ENCODE data around the gene BTRC. TPM values are rescaled to one million over a fixed set of nuclear protein-coding genes. Genes with fewer than 3 reads are reported as not detected.

Gene BTRC
- total RNA-seq, 6 experiments from 2014 or later: 4.8 to 8.4 (median 6.5) TPM

- Histone ChIP-seq H3K4me3 (no peak overlapping the region), H3K9me3 (no peaks in the 10 kb centered on the region), H3K27me3 (no peaks in the 10 kb centered on the region), H3K36me3 (no peaks in the 10 kb centered on the region), H3K4me1 (peaks cover 0 to 9% (median 0%) of the 10 kb centered on the region in 4 donors), H3K27ac (no peak overlapping the region)
- WGBS (ENCODE audit: insufficient coverage, low coverage, low lambda C conversion rate, missing lambda C conversion rate): 83% methylated on average over 6 of the region's 10 CpGs
- ATAC-seq: no peak
- intact Hi-C loops (cut with DNase I): no loop called here
- DNase-seq: no peak
- TF ChIP-seq CTCF (IDR thresholded peaks at IDR 0.05) (no peak), POLR2A (IDR thresholded peaks at IDR 0.05) (no peak)
Measured at GRCh38 chr10:101389986-101390531, 36.1 kb downstream of the BTRC start.

GRCh38 chr10:101393378-101393777 lies 39.4 kb downstream of the BTRC start:
- no peak for DNase-seq
- no peak for ATAC-seq
- no peak overlapping the region for H3K4me3 ChIP-seq
- 88% methylated on average over 2 of the region's 2 CpGs for WGBS (ENCODE audit: insufficient coverage, low coverage, low lambda C conversion rate, missing lambda C conversion rate)
- peaks cover 0 to 5% (median 0%) of the 10 kb centered on the region in 4 donors for H3K4me1 ChIP-seq
- no peak for TF ChIP-seq POLR2A (IDR thresholded peaks at IDR 0.05)
- TF ChIP-seq CTCF (IDR thresholded peaks at IDR 0.05): no peak
- H3K36me3 ChIP-seq: no peaks in the 10 kb centered on the region
- H3K27me3 ChIP-seq: no peaks in the 10 kb centered on the region
- intact Hi-C loops (cut with DNase I): no loop called here
- no peaks in the 10 kb centered on the region for H3K9me3 ChIP-seq
- H3K27ac ChIP-seq: no peak overlapping the region

- Histone ChIP-seq H3K27ac (no peak overlapping the region), H3K4me3 (no peak overlapping the region), H3K9me3 (no peaks in the 10 kb centered on the region), H3K27me3 (no peaks in the 10 kb centered on the region), H3K36me3 (no peaks in the 10 kb centered on the region), H3K4me1 (no peaks in the 10 kb centered on the region)
- DNase-seq (no peak), ATAC-seq (no peak)
- WGBS (ENCODE audit: insufficient coverage, low coverage, low lambda C conversion rate, missing lambda C conversion rate): 87% methylated on average over 3 of the region's 5 CpGs
- TF ChIP-seq POLR2A (IDR thresholded peaks at IDR 0.05) (no peak), CTCF (IDR thresholded peaks at IDR 0.05) (no peak)
- intact Hi-C loops (cut with DNase I): no loop called here
Measured at GRCh38 chr10:101394524-101395133, 40.7 kb downstream of the BTRC start.

- DNase-seq: no peak
Measured at GRCh38 chr10:101397140-101397539, 43.2 kb downstream of the BTRC start.

More at GRCh38 chr10:101397140-101397539, 43.2 kb downstream of the BTRC start:
- intact Hi-C loops (cut with DNase I): no loop called here
- Histone ChIP-seq H3K27ac (no peak overlapping the region), H3K4me1 (no peaks in the 10 kb centered on the region), H3K36me3 (no peaks in the 10 kb centered on the region), H3K27me3 (no peaks in the 10 kb centered on the region), H3K9me3 (no peaks in the 10 kb centered on the region), H3K4me3 (no peak overlapping the region)
- ATAC-seq: peak in 1 of 4 donors; percentile 57
- TF ChIP-seq CTCF (IDR thresholded peaks at IDR 0.05) (no peak), POLR2A (IDR thresholded peaks at IDR 0.05) (no peak)

Measured in right lobe of liver (tissue), 6 donors.